ENCODE data around the gene AZGP1.

GRCh38 chr7:100011516-100011915 lies 35.7 kb upstream of the AZGP1 start:
- TF ChIP-seq, protein P1, sequence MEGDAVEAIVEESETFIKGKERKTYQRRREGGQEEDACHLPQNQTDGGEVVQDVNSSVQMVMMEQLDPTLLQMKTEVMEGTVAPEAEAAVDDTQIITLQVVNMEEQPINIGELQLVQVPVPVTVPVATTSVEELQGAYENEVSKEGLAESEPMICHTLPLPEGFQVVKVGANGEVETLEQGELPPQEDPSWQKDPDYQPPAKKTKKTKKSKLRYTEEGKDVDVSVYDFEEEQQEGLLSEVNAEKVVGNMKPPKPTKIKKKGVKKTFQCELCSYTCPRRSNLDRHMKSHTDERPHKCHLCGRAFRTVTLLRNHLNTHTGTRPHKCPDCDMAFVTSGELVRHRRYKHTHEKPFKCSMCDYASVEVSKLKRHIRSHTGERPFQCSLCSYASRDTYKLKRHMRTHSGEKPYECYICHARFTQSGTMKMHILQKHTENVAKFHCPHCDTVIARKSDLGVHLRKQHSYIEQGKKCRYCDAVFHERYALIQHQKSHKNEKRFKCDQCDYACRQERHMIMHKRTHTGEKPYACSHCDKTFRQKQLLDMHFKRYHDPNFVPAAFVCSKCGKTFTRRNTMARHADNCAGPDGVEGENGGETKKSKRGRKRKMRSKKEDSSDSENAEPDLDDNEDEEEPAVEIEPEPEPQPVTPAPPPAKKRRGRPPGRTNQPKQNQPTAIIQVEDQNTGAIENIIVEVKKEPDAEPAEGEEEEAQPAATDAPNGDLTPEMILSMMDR (IDR thresholded peaks at IDR 0.05), result no peak
- TF ChIP-seq POLR2A (IDR thresholded peaks at IDR 0.05), result no peak
